NCI-H2227 treated with DMSO at 0.1 percent for 48 hours (cell line): ENCODE data around the gene KRT36.

Experiments used
- DNase-seq: peaks from one replicate; lab custom pipeline; 2025; lab: John Stamatoyannopoulos, UW

The KRT36 gene

GRCh38 chr17:41489531-41489930 is at the start of gene KRT36:
Gene KRT36 (minus strand): TSS chr17:41489910. CDS start chr17:41489864, 46 bp downstream.
- DNase-seq = no peak

GRCh38 chr17:41539071-41539492 is 49.4 kb upstream of the KRT36 start:
- no peak for DNase-seq

- DNase-seq = no peak
Observed at GRCh38 chr17:41538565-41538991, 48.9 kb upstream of the KRT36 start.

GRCh38 chr17:41537990-41538389 is 48.3 kb upstream of the KRT36 start:
- no peak for DNase-seq

- DNase-seq = no peak
Observed at GRCh38 chr17:41537614-41537954, 47.9 kb upstream of the KRT36 start.

- DNase-seq = no peak
Observed at GRCh38 chr17:41536741-41537613, 47.3 kb upstream of the KRT36 start.

- no peak for DNase-seq
Observed at GRCh38 chr17:41535764-41536481, 46.2 kb upstream of the KRT36 start.

- DNase-seq = no peak
Observed at GRCh38 chr17:41534899-41535546, 45.3 kb upstream of the KRT36 start.

GRCh38 chr17:41533613-41534012 is 43.9 kb upstream of the KRT36 start:
- DNase-seq = no peak

- DNase-seq = no peak
Observed at GRCh38 chr17:41532947-41533570, 43.3 kb upstream of the KRT36 start.

GRCh38 chr17:41531993-41532392 is 42.3 kb upstream of the KRT36 start:
- DNase-seq = no peak

- DNase-seq = no peak
Observed at GRCh38 chr17:41530062-41531048, 40.6 kb upstream of the KRT36 start.

GRCh38 chr17:41529491-41529915 is 39.8 kb upstream of the KRT36 start:
- DNase-seq = no peak

GRCh38 chr17:41528959-41529353 is 39.2 kb upstream of the KRT36 start:
- DNase-seq = no peak

GRCh38 chr17:41527063-41528023 is 37.6 kb upstream of the KRT36 start:
- DNase-seq = no peak

GRCh38 chr17:41524261-41524660 is 34.6 kb upstream of the KRT36 start:
- DNase-seq = no peak

GRCh38 chr17:41523787-41524186 is 34.1 kb upstream of the KRT36 start:
- DNase-seq = no peak

- no peak for DNase-seq
Observed at GRCh38 chr17:41523225-41523593, 33.5 kb upstream of the KRT36 start.

- DNase-seq = no peak
Observed at GRCh38 chr17:41522301-41523224, 32.9 kb upstream of the KRT36 start.
